ENCODE measurements around the gene UPK1B. TPM values are rescaled to one million over a fixed set of nuclear protein-coding genes. Genes with fewer than 3 reads are reported as not detected.
A peak's percentile ranks its signal among the peaks of the same experiment; 100 is the strongest.
"Not testable (repeated sequence)": the region's sequence is repeated elsewhere in the genome, so short reads cannot be mapped to it uniquely, and the experiment has no call there.

The UPK1B gene
- total RNA-seq, 2 experiments from 2014 or later, result not detected

- Mint-ChIP-seq H3K36me3 (peaks cover 33% of the 10 kb centered on the region), H3K9me3 (no peaks in the 10 kb centered on the region), H3K27ac (no peak overlapping the region), H3K4me1 (peaks cover 13% of the 10 kb centered on the region), H3K4me3 (no peak overlapping the region), H3K27me3 (no peaks in the 10 kb centered on the region)
- DNase-seq, result no peak
Measured at GRCh38 chr3:119228373-119229145, 55.2 kb downstream of the UPK1B start.

GRCh38 chr3:119229190-119229589 is 55.8 kb downstream of the UPK1B start:
- Mint-ChIP-seq H3K27ac (no peak overlapping the region), H3K4me3 (no peak overlapping the region), H3K36me3 (peaks cover 31% of the 10 kb centered on the region), H3K9me3 (no peaks in the 10 kb centered on the region), H3K4me1 (peaks cover 15% of the 10 kb centered on the region), H3K27me3 (no peaks in the 10 kb centered on the region)
- no peak for DNase-seq

- Mint-ChIP-seq H3K27me3 (no peaks in the 10 kb centered on the region), H3K9me3 (no peaks in the 10 kb centered on the region), H3K4me3 (no peak overlapping the region), H3K4me1 (peaks cover 21% of the 10 kb centered on the region), H3K27ac (no peak overlapping the region), H3K36me3 (peaks cover 38% of the 10 kb centered on the region)
- DNase-seq, result no peak
Measured at GRCh38 chr3:119230071-119230470, 56.7 kb downstream of the UPK1B start.

DNA sequence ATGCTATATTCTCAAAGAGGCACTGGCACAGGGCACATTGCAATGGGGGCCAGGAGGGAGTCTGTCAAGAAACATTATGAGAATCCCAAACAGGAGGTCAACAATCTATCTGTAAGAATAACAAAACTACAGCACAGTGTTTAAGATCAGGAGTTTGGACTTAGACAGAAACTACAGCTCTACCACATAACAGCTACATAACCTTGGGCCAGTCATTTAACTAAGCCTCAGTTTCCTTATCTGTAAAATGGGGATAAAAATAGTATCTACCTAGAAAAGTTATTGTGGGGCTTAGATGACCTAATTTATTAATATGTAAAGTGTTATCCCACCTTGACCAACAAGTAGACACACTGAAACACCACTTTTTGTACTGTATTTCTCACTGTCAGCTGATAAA is 57.3 kb downstream of the UPK1B start:
- DNase-seq, result no peak
- Mint-ChIP-seq H3K9me3 (no peaks in the 10 kb centered on the region), H3K27me3 (no peaks in the 10 kb centered on the region), H3K4me1 (peaks cover 28% of the 10 kb centered on the region), H3K36me3 (peaks cover 45% of the 10 kb centered on the region), H3K4me3 (no peak overlapping the region), H3K27ac (no peak overlapping the region)

DNA sequence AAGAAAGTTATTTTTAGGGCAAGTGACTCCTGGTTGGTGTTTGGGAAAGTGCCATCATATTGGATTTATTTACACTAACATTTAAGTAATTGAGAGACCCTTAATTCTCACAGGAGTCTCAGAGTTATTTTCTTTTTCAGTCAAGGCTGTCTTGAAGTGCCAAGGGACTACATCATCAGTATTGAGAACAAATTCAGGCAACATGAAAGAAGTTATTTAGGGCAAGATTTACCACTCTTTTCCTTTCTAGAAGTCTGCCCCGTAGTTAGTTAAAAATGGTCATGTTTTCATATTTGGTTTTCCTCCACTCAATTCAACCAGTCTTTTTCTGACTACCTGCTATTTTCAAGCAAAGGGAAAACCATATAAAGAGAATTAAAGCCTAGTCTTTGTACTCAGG is 61.2 kb downstream of the UPK1B start:
- no peaks in the 10 kb centered on the region for H3K9me3 Mint-ChIP-seq
- DNase-seq, result no peak
- peak overlapping the region; percentile 67 for H3K27ac Mint-ChIP-seq
- H3K4me3 Mint-ChIP-seq, result peak overlapping the region; percentile 14
- H3K4me1 Mint-ChIP-seq, result peaks cover 52% of the 10 kb centered on the region
- H3K27me3 Mint-ChIP-seq, result no peaks in the 10 kb centered on the region
- peaks cover 36% of the 10 kb centered on the region for H3K36me3 Mint-ChIP-seq

GRCh38 chr3:119235151-119235550 is 61.8 kb downstream of the UPK1B start:
- peaks cover 31% of the 10 kb centered on the region for H3K36me3 Mint-ChIP-seq
- no peaks in the 10 kb centered on the region for H3K27me3 Mint-ChIP-seq
- H3K9me3 Mint-ChIP-seq, result no peaks in the 10 kb centered on the region
- no peak overlapping the region for H3K4me3 Mint-ChIP-seq
- H3K4me1 Mint-ChIP-seq, result peaks cover 58% of the 10 kb centered on the region
- DNase-seq, result no peak
- H3K27ac Mint-ChIP-seq, result peak overlapping the region; percentile 67

- H3K4me3 Mint-ChIP-seq, result no peak overlapping the region
- H3K27me3 Mint-ChIP-seq, result no peaks in the 10 kb centered on the region
- H3K27ac Mint-ChIP-seq, result peak overlapping the region; percentile 6
- peaks cover 56% of the 10 kb centered on the region for H3K4me1 Mint-ChIP-seq
- peaks cover 25% of the 10 kb centered on the region for H3K36me3 Mint-ChIP-seq
- H3K9me3 Mint-ChIP-seq, result no peaks in the 10 kb centered on the region
- no peak for DNase-seq
Measured at GRCh38 chr3:119236756-119237155, 63.4 kb downstream of the UPK1B start.

- no peaks in the 10 kb centered on the region for H3K27me3 Mint-ChIP-seq
- DNase-seq, result no peak
- H3K27ac Mint-ChIP-seq, result no peak overlapping the region
- H3K4me3 Mint-ChIP-seq, result no peak overlapping the region
- no peaks in the 10 kb centered on the region for H3K9me3 Mint-ChIP-seq
- H3K36me3 Mint-ChIP-seq, result peaks cover 25% of the 10 kb centered on the region
- peaks cover 52% of the 10 kb centered on the region for H3K4me1 Mint-ChIP-seq
Measured at GRCh38 chr3:119237299-119237698, 63.9 kb downstream of the UPK1B start.

GRCh38 chr3:119238363-119238762 is 65.0 kb downstream of the UPK1B start:
- H3K27me3 Mint-ChIP-seq, result no peaks in the 10 kb centered on the region
- H3K27ac Mint-ChIP-seq, result peak overlapping the region; percentile 83

DNA sequence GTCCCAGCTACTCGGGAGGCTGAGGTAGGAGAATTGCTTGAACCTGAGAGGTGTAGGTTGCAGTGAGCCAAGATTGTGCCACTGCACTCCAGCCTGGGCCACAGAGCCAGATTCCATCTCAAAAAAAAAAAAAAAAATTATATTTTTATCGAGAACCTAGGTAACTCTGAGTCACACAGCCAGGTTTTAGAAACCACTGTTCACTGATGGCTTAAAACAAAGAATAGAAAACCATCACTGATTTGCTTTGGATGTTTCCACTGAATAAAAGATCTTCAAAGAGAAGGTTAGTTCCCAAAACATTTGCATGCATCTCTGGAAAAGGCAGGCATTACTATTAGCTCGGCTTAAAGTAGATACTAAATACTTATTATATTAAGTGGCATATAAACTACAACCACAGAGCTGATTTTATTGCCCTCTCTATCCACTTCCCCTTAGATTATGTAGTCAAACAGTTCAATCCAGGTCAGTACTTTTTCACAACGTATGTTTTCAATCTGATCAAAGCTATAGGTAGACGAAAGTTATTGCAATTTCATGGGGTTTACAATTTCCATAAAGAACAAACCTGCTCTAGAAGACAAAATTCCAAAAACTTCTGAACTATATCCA is 65.9 kb downstream of the UPK1B start:
- peaks cover 23% of the 10 kb centered on the region for H3K36me3 Mint-ChIP-seq
- H3K9me3 Mint-ChIP-seq, result no peaks in the 10 kb centered on the region
- peak overlapping the region; percentile 82 for H3K4me3 Mint-ChIP-seq
- DNase-seq, result no peak
- peak overlapping the region; percentile 89 for H3K27ac Mint-ChIP-seq
- H3K27me3 Mint-ChIP-seq, result no peaks in the 10 kb centered on the region
- peaks cover 49% of the 10 kb centered on the region for H3K4me1 Mint-ChIP-seq

More at GRCh38 chr3:119238363-119238762, 65.0 kb downstream of the UPK1B start:
- Mint-ChIP-seq H3K4me1 (peaks cover 51% of the 10 kb centered on the region), H3K9me3 (no peaks in the 10 kb centered on the region), H3K4me3 (peak overlapping the region; percentile 62), H3K36me3 (peaks cover 25% of the 10 kb centered on the region)
- DNase-seq, result no peak

DNA sequence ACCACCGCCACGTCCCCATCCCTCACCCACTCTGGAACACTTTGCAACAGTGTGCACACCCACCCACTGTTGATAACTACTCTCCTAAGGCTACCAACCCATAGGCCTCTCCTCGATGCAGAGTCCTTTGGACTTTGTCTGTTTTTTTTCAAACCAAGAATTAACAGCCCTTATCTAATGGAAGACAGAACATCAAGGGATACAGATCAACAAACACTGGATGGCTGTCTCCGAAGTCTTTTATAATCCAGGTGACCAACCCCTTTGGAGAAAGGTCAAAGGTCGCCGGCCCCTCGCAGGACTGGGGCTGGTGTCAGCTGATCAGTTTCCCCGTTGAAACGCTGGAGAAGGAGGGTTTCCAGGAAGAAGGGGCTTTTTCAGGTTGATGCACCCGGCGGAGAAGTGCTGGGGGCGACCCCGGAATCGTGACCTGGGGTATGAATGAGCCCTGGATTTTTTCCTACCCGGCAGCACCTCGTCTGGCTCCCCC is 66.7 kb downstream of the UPK1B start:
- H3K27me3 Mint-ChIP-seq, result no peaks in the 10 kb centered on the region
- H3K27ac Mint-ChIP-seq, result peak overlapping the region; percentile 89
- no peak for DNase-seq
- H3K4me3 Mint-ChIP-seq, result peak overlapping the region; percentile 82
- no peaks in the 10 kb centered on the region for H3K9me3 Mint-ChIP-seq
- H3K36me3 Mint-ChIP-seq, result peaks cover 16% of the 10 kb centered on the region
- H3K4me1 Mint-ChIP-seq, result peaks cover 42% of the 10 kb centered on the region

- Mint-ChIP-seq H3K4me1 (peaks cover 35% of the 10 kb centered on the region), H3K27me3 (no peaks in the 10 kb centered on the region), H3K36me3 (peaks cover 9% of the 10 kb centered on the region), H3K27ac (peak within 1 kb of the TSS; percentile 89), H3K9me3 (no peaks in the 10 kb centered on the region), H3K4me3 (peak within 1 kb of the TSS; percentile 82)
- peak; percentile 81 for DNase-seq
Measured at GRCh38 chr3:119240591-119241434, 67.4 kb downstream of the UPK1B start, which contains the start of gene B4GALT4. TSS of gene B4GALT4 (minus strand) at chr3:119240878. CDS start at chr3:119230099, 10,779 bp downstream.

DNA sequence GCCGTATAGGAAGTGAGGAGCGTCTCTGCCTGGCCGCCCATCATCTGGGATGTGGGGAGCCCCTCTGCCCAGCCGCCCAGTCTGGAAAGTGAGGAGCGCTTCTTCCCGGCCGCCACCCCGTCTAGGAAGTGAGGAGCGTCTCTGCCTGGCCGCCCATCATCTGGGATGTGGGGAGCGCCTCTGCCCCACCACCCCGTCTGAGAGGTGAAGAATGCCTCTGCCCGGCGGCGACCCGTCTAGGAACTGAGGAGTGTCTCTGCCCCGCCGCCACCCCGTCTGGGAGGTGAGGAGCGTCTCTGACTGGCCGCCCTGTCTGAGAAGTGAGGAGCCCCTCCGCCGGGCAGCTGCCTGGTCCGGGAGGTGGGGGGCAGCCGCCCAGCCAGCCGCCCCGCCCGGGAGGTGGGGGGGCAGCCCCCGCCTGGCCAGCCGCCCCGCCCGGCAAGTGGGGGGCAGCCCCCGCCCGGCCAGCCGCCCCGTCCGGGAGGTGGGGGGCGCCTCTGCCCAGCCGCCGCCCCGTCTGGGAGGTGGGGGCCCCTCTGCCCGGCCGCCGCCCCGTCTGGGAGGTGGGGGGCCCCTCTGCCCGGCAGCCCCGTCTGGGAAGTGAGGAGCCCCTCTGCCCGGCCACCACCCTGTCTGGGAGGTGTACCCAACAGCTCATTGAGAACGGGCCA is 69.1 kb downstream of the UPK1B start:
- peaks cover 19% of the 10 kb centered on the region for H3K4me1 Mint-ChIP-seq
- H3K36me3 Mint-ChIP-seq, DNase-seq, H3K27ac Mint-ChIP-seq, H3K4me3 Mint-ChIP-seq, H3K9me3 Mint-ChIP-seq, H3K27me3 Mint-ChIP-seq: not testable (repeated sequence)

GRCh38 chr3:119243058-119243529 is 69.7 kb downstream of the UPK1B start:
- not testable (repeated sequence) for H3K36me3 Mint-ChIP-seq, DNase-seq, H3K27me3 Mint-ChIP-seq, H3K27ac Mint-ChIP-seq, H3K4me3 Mint-ChIP-seq, H3K9me3 Mint-ChIP-seq
- peaks cover 19% of the 10 kb centered on the region for H3K4me1 Mint-ChIP-seq
